ENCODE measurements around the gene BHLHE40. TPM values are rescaled to one million over a fixed set of nuclear protein-coding genes. Genes with fewer than 3 reads are reported as not detected.

Gene BHLHE40
- total RNA-seq, 1 donor from 2014 or later = 288 TPM

DNA sequence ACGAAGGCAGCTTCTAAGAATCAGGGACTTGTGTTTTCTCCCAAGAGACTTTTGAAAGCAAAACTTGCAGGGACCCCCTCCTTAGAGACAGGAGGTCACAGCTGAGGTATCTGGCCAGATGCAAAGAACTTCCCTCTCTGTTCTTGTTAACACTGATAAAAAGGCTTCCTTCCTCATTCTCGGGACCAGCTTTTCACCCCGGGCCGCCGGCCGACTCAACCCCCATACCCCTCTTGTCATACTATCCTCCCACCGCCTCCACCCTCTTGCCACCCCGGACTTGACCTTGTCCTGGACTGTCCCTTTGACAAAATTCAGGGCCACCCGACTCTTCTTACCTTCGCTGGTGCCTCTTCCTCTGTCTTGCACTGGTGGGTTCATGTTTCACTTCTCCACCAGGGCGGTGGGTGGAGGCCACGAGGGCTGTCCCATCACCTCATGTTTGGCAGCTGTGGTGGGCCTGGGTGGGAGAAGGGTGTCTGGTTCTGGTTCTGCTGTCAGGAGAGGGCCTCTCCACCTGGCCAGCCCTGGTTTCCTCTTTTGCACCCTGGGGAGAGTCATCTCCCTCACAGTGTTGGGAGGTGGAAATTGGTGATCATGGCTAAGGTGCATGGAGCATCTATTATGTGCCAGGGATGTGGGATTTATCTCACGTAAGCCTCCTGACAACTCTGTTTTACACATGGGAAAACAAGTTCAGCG, 32.5 kb downstream of the BHLHE40 start:
- peak; percentile 4 for ATAC-seq
- intact Hi-C loops (cut with DNase I) = no loop called here
- no peak for DNase-seq (ENCODE audit: low spot score)

GRCh38 chr3:5012367-5012766, 33.1 kb downstream of the BHLHE40 start:
- intact Hi-C loops (cut with DNase I) = no loop called here
- ATAC-seq (no peak), DNase-seq (ENCODE audit: low spot score) (no peak)

GRCh38 chr3:5013021-5013906, 34.0 kb downstream of the BHLHE40 start:
- no peak for DNase-seq (ENCODE audit: low spot score)
- intact Hi-C loops (cut with DNase I) = no loop called here
- ATAC-seq = no peak

DNA sequence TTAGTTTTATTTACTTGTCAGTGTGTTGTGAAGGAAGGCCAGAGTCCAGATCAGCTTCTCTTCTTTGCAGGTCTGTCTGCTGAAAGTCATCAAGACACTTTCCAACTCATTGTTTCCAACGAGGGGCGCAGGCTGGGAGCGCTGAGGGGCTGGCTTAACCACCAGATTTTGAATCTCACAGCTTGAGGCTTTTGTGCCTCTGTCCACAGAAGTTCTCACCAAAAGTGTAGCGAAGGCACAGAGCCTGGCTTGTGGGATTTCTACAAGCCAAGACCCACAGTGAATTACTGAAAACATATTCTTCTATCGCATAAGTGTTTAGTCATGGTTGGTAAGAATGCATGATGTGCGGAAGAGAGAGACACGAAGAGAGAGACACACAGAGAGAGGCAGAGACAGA, 35.2 kb downstream of the BHLHE40 start:
- no peak for ATAC-seq
- intact Hi-C loops (cut with DNase I) = no loop called here
- DNase-seq (ENCODE audit: low spot score) = no peak

GRCh38 chr3:5015056-5015455, 35.8 kb downstream of the BHLHE40 start:
- no peak for DNase-seq (ENCODE audit: low spot score)
- intact Hi-C loops (cut with DNase I) = no loop called here
- ATAC-seq = no peak

DNA sequence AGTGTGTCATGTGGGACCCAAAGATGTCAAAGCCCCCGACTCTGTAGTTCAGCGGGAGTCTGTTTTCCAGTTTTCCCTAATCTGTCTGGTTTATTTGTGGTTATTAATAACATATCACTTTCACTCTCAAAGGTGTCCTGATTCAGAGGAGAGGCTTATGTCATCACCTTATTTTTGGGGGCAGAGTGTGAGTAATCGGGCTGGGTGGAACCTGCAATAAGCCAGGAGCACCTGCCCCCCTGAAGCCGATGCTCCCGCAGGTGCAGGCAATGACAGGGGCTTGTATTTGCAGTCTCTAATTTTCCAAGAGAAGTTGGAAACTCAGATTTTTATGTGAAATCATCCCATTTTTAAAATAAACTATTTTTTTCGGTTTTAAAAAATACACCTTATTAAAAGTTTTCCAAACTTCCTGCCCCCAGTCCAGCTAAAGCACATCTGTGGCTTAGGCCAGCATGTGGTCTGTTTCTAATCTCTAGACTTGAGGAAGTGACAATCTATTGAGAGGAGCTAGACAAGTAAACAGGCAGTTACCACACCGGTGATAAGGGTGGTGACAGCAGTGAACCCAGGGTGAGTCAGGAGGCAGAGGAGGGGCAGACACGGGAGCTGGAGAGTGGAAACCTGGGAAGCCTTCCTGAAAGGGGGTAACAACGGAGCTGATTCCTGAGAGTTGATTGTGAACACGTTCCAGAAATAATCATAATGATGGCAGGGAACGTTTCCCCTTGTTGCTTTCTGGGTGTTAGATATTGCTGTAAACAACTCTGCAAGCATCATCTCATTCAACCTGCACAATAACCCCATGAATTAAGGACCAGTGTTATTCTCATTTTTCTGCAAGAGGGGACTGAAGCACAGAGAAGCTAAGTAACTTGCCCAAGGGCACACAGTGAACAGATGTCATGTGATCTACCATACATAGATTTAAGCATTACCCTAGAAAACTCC, 37.2 kb downstream of the BHLHE40 start:
- DNase-seq (ENCODE audit: low spot score) = no peak

DNA sequence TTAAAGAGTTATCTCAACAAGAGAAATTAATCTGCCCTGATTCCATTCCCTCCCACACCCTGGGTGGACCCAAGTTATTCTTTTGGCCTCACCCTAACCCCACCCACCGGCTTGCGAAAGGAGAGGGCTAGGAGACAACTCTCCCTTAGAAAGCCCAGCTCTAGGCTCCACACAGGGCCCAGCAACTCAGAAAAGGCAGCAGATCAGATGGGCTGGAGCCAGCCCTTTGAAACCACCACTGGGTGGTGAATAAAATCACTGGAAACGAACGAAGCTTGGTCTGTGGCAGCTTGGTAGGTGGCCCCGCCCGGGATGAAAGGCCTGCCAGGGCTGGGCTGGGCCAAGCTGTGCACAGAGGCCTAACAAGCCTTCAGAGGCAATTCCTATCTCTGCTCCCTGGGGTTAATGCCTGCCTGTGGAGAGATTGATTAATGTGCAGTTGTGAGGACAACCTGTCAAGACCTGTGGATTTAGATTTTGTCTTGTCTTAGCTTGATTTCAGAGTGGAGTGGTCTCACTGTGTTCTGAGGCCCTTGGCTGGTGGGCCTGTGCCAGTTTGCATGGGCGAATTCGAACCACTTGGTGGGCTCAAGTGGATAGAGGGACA, 38.8 kb downstream of the BHLHE40 start:
- DNase-seq (ENCODE audit: low spot score) (peak; percentile 86), ATAC-seq (peak; percentile 94)
- intact Hi-C loops (cut with DNase I) = no loop called here

More for the DNA sequence above, 37.2 kb downstream of the BHLHE40 start:
- ATAC-seq = no peak
- intact Hi-C loops (cut with DNase I) = no loop called here

- intact Hi-C loops (cut with DNase I) = no loop called here
- DNase-seq (ENCODE audit: low spot score) (no peak), ATAC-seq (no peak)
These were observed 40.4 kb downstream of the BHLHE40 start for GRCh38 chr3:5019411-5020241.

DNA sequence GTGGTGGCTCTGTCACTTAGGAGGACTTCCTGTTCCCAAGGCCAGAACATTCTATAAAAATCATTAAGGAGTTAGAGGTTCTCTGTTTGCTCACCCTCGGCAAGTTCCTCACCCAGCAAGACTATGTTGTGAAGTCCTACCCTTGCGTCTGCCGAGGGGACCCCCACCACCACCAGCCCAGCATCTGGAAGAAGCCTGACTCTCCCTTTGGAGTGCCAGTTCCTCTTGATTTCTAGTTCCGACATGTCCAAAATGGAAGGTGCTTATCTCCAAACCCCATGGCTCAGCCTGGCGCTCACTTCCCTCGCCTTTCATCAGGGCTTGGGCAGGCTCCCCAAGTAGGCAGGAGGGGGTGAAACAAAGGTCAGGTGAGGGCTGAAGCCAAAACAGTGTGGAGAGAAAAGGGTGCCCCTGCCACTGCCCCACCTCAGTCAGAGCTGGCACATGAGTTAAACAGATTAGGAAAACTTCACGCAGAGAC, 41.0 kb downstream of the BHLHE40 start:
- intact Hi-C loops (cut with DNase I) = no loop called here
- ATAC-seq (no peak), DNase-seq (ENCODE audit: low spot score) (no peak)

GRCh38 chr3:5021116-5022092, 42.2 kb downstream of the BHLHE40 start:
- DNase-seq (ENCODE audit: low spot score) (no peak), ATAC-seq (no peak)
- intact Hi-C loops (cut with DNase I) = no loop called here

GRCh38 chr3:5022187-5022965, 43.1 kb downstream of the BHLHE40 start:
- intact Hi-C loops (cut with DNase I) = no loop called here
- ATAC-seq = no peak
- DNase-seq (ENCODE audit: low spot score) = no peak

GRCh38 chr3:5022966-5023776, 43.9 kb downstream of the BHLHE40 start:
- DNase-seq (ENCODE audit: low spot score) = no peak
- intact Hi-C loops (cut with DNase I) = no loop called here
- peak; percentile 23 for ATAC-seq

DNA sequence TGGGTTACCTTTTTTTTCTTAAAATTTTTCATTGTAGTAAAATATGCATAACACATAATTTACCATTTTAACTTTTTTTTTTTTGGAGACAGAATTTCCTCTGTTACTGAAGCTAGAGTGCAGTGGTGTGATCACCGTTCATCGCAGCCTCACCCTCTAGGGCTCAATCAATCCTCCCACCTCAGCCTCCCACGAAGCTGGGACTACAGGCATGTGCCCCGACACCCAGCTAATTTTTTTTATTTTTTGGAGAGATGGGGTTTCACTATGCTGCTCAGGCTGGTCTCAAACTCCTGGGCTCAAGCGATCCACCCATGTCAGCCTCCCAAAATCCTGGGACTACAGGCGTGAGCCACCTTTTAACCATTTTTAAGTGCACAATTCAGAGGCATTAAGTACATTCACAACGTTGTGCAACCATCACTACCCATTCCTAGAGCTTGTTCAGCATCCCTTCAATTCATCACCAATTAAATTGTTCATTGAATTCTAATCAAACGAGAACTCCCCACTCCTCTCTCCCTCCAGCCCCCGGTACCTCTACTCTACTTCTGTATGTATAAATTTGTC, 44.6 kb downstream of the BHLHE40 start:
- DNase-seq (ENCODE audit: low spot score) (no peak), ATAC-seq (no peak)
- intact Hi-C loops (cut with DNase I) = no loop called here

DNA sequence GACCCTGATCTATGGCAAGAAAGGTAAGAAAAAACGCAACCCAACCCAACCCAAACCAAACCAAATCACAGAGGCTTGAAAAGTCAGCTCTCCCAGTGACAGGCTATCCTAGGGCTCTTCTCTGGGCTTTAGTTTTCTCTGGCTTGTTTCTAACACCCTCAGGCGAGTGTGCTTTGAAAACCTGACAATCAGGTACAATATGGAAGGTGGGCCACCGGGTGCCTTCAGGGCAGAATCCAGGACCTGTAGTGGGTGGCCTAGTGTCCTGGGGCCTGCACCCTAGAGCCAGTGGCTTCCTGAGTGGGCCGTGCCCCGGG, 46.8 kb downstream of the BHLHE40 start:
- ATAC-seq (no peak), DNase-seq (ENCODE audit: low spot score) (no peak)
- intact Hi-C loops (cut with DNase I) = no loop called here

DNA sequence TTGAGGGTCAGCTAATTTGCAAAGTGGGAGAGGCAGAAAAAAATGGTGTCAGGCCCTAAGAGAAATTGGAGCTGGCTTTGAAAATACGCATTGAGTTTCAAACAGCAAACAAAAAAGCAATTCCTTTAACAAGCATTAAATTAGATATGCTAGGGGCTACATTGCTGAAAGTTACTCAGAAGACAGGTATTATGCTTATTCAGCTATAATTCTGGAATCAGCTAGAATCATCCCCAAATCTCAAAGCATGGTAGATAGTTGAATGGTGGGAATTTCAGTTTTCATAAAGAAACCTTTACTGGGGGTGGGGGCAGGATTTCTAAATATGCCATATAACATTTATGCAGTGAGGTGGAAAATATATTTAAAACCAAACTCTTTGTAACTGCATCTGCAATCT, 50.5 kb downstream of the BHLHE40 start:
- DNase-seq (ENCODE audit: low spot score) (no peak), ATAC-seq (no peak)
- intact Hi-C loops (cut with DNase I) = loop anchor here (10.0 kb wide), 1 partner anchor 315 kb away; no protein-coding TSS in a partner anchor
